ENCODE results near the gene LLGL2.

- TF ChIP-seq CTCF (IDR thresholded peaks at IDR 0.05), result no peak
- no peak for TF ChIP-seq POLR2A (IDR thresholded peaks at IDR 0.05)
Measured at GRCh38 chr17:75481194-75482068, 44.1 kb upstream of the LLGL2 start.
